ENCODE results near the gene TK2. TPM values are rescaled to one million over a fixed set of nuclear protein-coding genes. Genes with fewer than 3 reads are reported as not detected.

The TK2 gene
- total RNA-seq, 3 donors from 2014 or later: 14.4 to 29.4 (median 17.8) TPM

DNA sequence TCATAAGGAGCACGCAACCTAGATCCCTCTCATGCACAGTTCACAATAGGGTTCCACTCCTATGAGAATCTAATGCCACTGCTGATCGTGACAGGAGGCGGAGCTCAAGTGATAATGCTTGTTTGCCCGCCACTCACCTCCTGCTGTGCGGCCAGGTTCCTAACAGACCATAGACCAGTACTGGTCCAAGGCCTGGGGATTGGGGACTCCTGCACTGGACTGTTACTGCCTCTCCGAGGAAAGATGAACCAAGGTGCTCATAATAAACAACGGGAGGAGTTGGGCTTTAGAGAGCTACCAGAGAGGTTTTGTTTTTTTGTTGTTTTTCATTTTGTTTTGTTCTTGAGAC is 58.2 kb downstream of the TK2 start:
- intact Hi-C loops (cut with DNase I, micrococcal nuclease): no loop called here
- Histone ChIP-seq H3K4me1 (ENCODE audit: low read depth) (no peaks in the 10 kb centered on the region), H3K9me3 (no peaks in the 10 kb centered on the region), H3K36me3 (ENCODE audit: low read depth) (no peaks in the 10 kb centered on the region), H3K4me3 (no peak overlapping the region)
- TF ChIP-seq, protein P1, sequence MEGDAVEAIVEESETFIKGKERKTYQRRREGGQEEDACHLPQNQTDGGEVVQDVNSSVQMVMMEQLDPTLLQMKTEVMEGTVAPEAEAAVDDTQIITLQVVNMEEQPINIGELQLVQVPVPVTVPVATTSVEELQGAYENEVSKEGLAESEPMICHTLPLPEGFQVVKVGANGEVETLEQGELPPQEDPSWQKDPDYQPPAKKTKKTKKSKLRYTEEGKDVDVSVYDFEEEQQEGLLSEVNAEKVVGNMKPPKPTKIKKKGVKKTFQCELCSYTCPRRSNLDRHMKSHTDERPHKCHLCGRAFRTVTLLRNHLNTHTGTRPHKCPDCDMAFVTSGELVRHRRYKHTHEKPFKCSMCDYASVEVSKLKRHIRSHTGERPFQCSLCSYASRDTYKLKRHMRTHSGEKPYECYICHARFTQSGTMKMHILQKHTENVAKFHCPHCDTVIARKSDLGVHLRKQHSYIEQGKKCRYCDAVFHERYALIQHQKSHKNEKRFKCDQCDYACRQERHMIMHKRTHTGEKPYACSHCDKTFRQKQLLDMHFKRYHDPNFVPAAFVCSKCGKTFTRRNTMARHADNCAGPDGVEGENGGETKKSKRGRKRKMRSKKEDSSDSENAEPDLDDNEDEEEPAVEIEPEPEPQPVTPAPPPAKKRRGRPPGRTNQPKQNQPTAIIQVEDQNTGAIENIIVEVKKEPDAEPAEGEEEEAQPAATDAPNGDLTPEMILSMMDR (IDR thresholded peaks at IDR 0.05): no peak
- no peak for DNase-seq
- ATAC-seq: no peak

- no peak for ATAC-seq
- intact Hi-C loops (cut with DNase I, micrococcal nuclease): no loop called here
- Histone ChIP-seq H3K36me3 (ENCODE audit: low read depth) (no peaks in the 10 kb centered on the region), H3K9me3 (no peaks in the 10 kb centered on the region), H3K4me3 (no peak overlapping the region), H3K4me1 (ENCODE audit: low read depth) (no peaks in the 10 kb centered on the region)
- TF ChIP-seq, protein P1 (IDR thresholded peaks at IDR 0.05): no peak
- DNase-seq: peak in 1 of 3 donors; percentile 16
Measured at GRCh38 chr16:66490774-66491715, 58.9 kb downstream of the TK2 start.

GRCh38 chr16:66489818-66490217 is 60.1 kb downstream of the TK2 start:
- no peaks in the 10 kb centered on the region for H3K4me1 ChIP-seq (ENCODE audit: low read depth)
- intact Hi-C loops (cut with DNase I, micrococcal nuclease): no loop called here
- H3K9me3 ChIP-seq: no peaks in the 10 kb centered on the region
- ATAC-seq: no peak
- TF ChIP-seq, protein P1 (IDR thresholded peaks at IDR 0.05): no peak
- H3K36me3 ChIP-seq (ENCODE audit: low read depth): no peaks in the 10 kb centered on the region
- no peak for DNase-seq
- H3K4me3 ChIP-seq: no peak overlapping the region

- no peaks in the 10 kb centered on the region for H3K36me3 ChIP-seq (ENCODE audit: low read depth)
- no peaks in the 10 kb centered on the region for H3K4me1 ChIP-seq (ENCODE audit: low read depth)
- intact Hi-C loops (cut with DNase I, micrococcal nuclease): no loop called here
- H3K9me3 ChIP-seq: no peaks in the 10 kb centered on the region
- DNase-seq: no peak
- ATAC-seq: no peak
- H3K4me3 ChIP-seq: no peak overlapping the region
- TF ChIP-seq, protein P1 (IDR thresholded peaks at IDR 0.05): no peak
Measured at GRCh38 chr16:66489385-66489784, 60.5 kb downstream of the TK2 start.

DNA sequence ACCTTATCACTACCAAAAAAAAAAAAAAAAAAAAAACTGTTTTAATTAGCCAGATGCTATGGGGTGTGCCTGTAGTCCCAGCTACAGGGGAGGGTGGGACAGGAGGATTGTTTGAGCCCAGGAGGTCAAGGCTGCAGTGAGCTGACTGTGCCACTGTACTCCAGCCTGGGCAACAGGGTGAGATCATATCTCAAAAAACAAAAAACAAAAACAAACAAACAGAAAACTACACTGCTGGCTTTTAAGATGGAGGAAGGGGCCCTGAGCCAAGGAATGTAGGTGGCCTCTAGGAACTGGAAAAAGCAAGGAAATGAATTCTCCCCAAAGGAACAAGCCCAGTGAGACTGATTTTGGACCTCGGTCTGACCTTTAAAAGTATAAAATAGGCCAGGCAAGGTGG is 61.4 kb downstream of the TK2 start:
- intact Hi-C loops (cut with DNase I, micrococcal nuclease): no loop called here
- no peaks in the 10 kb centered on the region for H3K4me1 ChIP-seq (ENCODE audit: low read depth)
- no peak for ATAC-seq

More for the DNA sequence above, 61.4 kb downstream of the TK2 start:
- H3K36me3 ChIP-seq (ENCODE audit: low read depth): no peaks in the 10 kb centered on the region
- no peak overlapping the region for H3K4me3 ChIP-seq
- TF ChIP-seq, protein P1 (IDR thresholded peaks at IDR 0.05): no peak
- DNase-seq: no peak
- H3K9me3 ChIP-seq: no peaks in the 10 kb centered on the region
